Activated naive CD8-positive, alpha-beta T cell treated with anti-CD3 and anti-CD28 coated beads for 36 hours (primary cell): ENCODE measurements around the gene PMPCA. TPM values are rescaled to one million over a fixed set of nuclear protein-coding genes. Genes with fewer than 3 reads are reported as not detected.

Experiments
- total RNA-seq, 2 experiments: library from RNA; stranded (reverse); gene quantifications; one replicate each; pipeline ENCODE4 v1.2.3, GENCODE V29; 2021

Gene PMPCA
- total RNA-seq, 2 experiments from 2014 or later, result 124 to 130 TPM

Other genes starting within 250 kb of the PMPCA start
- not detected for gene LHX3, start 205.5 kb upstream of the PMPCA start, total RNA-seq
- 10 to 100 TPM; 17.0 to 18.3 TPM for gene QSOX2, start 164.8 kb upstream of the PMPCA start, total RNA-seq
- not detected for gene CCDC187, start 106.6 kb upstream of the PMPCA start, total RNA-seq
- 10 to 100 TPM in 1 of 2 experiments, 1 to 10 TPM in 1; 9.1 to 11.0 TPM for gene GPSM1, start 83.1 kb upstream of the PMPCA start, total RNA-seq
- gene DNLZ, start 46.9 kb upstream of the PMPCA start, total RNA-seq, result 10 to 100 TPM; 24.9 to 26.2 TPM
- 1 to 10 TPM; 1.5 to 1.8 TPM for gene CARD9, start 37.0 kb upstream of the PMPCA start, total RNA-seq
- gene SNAPC4, start 10.5 kb upstream of the PMPCA start, total RNA-seq, result 10 to 100 TPM; 25.2 to 28.0 TPM
- gene ENTR1, start within 50 bp of the PMPCA start, total RNA-seq, result 10 to 100 TPM; 55.4 to 58.2 TPM
- gene INPP5E, start 29.2 kb downstream of the PMPCA start, total RNA-seq, result 10 to 100 TPM; 10.9 to 12.1 TPM
- gene SEC16A, start 72.4 kb downstream of the PMPCA start, total RNA-seq, result 10 to 100 TPM; 69.4 to 71.2 TPM
- 10 to 100 TPM; 48.2 to 51.6 TPM for gene NOTCH1, start 135.4 kb downstream of the PMPCA start, total RNA-seq